Astrocyte of the spinal cord (primary cell): Measurements from ENCODE around the gene ARHGAP15.

Source experiments
- DNase-seq: peaks from one replicate; pipeline ENCODE4 v3.0.0; 2011; ENCODE audit warnings: low read depth, low spot score
- H3K4me3 ChIP-seq: 2 replicates; pipeline ENCODE4 v1.5.1; 2011; ENCODE audit warnings: low read depth, mild to moderate bottlenecking, low read length, moderate library complexity
- in situ Hi-C: cut with HindIII; loops from 2 replicates; pipeline ENCODE4 v1.10.0; 2017; ENCODE audit warnings: low sequenced_read_pairs
- TF ChIP-seq, protein P1 (sequence below): IDR thresholded peaks from 2 replicates; pipeline ENCODE4 v1.5.1; 2012; ENCODE audit warnings: low read depth, mild to moderate bottlenecking, low read length, inconsistent platforms

Gene ARHGAP15

DNA sequence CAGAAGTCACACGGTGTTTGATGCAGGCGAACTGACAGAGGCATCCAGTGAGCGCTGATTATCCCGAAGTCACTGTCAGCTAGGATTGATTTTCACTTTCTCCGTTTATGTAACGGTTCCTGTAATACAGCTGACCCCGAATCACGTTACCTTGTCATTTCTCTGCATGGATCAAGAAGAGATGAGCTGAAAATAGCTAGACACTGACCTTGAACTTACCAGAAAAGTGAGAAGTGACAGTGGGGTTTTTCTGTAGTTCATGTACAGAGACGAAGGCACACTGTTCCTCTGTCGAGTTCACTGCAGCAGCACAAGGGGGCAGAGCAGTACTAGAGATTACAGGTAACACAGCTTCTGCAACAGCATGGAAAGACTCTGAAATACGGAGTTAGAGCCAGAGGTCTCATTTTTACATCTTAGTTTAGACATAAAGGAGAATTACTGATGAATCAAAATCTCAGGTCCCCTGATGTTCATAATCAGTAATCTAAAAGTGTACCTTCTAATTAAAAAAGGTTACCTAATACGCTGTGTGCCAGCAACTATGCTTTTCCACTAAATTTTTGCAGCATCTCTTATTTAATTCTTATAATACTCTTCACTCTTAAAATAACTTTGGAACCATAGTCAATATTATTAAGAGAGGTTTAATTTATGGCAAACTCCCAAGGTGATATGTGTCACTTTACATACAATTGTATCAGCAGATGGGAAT, 33.1 kb downstream of the ARHGAP15 start:
- H3K4me3 ChIP-seq, result no peak overlapping the region
- TF ChIP-seq, protein P1, sequence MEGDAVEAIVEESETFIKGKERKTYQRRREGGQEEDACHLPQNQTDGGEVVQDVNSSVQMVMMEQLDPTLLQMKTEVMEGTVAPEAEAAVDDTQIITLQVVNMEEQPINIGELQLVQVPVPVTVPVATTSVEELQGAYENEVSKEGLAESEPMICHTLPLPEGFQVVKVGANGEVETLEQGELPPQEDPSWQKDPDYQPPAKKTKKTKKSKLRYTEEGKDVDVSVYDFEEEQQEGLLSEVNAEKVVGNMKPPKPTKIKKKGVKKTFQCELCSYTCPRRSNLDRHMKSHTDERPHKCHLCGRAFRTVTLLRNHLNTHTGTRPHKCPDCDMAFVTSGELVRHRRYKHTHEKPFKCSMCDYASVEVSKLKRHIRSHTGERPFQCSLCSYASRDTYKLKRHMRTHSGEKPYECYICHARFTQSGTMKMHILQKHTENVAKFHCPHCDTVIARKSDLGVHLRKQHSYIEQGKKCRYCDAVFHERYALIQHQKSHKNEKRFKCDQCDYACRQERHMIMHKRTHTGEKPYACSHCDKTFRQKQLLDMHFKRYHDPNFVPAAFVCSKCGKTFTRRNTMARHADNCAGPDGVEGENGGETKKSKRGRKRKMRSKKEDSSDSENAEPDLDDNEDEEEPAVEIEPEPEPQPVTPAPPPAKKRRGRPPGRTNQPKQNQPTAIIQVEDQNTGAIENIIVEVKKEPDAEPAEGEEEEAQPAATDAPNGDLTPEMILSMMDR, result peak; percentile 77
- in situ Hi-C loops, result no loop called here
- peak; percentile 45 for DNase-seq

DNA sequence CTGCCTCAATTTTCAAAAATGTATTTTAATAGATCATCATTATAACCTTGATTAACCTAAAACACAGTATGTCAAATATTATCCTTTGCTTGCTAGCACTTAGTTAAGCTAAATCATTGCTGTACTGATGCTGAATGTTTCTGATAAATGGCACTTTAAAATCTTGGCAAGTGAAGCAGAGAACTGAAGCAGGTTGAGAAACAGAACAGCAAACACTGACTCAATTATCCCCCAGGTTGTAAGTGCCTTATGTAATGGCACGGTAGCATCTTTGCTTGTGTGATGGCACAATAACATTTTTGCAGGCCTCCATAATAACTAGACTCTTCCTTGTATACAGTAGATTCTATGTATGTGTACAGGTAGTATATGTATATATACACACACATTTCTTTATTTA, 33.8 kb downstream of the ARHGAP15 start:
- in situ Hi-C loops, result no loop called here
- DNase-seq, result no peak
- no peak overlapping the region for H3K4me3 ChIP-seq
- TF ChIP-seq, protein P1, result no peak

DNA sequence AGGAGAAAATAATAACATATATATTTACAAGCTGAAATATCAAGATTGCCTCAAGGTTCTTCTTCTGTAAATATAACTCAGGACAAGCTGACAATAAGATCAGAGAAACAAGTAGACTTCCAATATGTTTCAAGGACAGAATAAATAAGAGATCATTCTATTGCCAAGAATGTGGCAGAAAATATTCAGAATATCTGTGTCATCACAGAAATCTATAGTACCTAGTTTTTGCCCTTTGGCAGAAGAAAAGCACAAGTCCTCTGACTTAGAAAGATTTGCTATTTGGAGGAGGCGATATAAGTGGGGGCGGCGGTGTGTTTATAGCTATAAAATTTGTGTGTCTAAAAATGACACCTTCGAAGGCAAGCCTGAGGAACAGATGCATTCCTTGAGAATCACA, 34.3 kb downstream of the ARHGAP15 start:
- TF ChIP-seq, protein P1, result no peak
- H3K4me3 ChIP-seq, result no peak overlapping the region
- in situ Hi-C loops, result no loop called here
- DNase-seq, result no peak

DNA sequence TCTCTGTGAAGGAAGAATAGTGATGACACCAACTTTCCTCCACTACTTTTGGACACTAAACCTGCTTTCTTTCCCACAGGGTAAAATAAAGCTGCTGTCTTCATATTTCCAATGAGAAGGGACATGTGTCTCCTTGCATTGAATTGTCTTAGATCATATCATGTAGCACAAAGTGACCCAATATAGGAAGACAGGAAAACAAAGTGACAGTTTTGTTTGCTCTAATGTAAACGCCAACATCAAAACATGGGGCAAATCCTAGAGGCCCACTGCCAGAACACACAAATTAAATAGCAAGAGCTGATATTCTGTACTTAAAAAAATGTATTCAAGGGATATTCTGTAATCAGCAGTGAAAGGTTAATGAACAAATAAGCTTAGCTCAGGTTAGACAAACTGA, 36.1 kb downstream of the ARHGAP15 start:
- H3K4me3 ChIP-seq, result no peak overlapping the region
- in situ Hi-C loops, result no loop called here
- TF ChIP-seq, protein P1, result no peak
- no peak for DNase-seq

DNA sequence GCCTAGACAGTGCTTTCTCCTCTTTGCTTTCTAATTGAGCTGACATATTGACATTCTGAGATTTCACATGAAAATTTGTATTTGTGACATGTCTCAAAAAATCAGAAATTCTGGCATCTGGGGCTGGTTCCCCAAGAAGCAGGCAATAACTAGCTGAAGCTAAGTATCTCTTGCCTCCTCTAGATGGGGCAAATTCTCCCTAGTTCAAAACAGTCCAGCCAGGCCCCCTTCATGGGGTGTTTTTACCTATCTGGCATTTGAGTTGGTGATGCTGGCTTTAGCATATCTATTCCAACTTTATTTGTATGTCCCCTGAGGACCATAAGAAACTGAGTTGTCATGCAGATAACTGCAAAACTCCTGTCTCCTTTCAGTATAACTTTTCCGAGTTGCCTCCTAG, 39.9 kb downstream of the ARHGAP15 start:
- no peak overlapping the region for H3K4me3 ChIP-seq
- TF ChIP-seq, protein P1, result no peak
- in situ Hi-C loops, result no loop called here
- DNase-seq, result no peak

DNA sequence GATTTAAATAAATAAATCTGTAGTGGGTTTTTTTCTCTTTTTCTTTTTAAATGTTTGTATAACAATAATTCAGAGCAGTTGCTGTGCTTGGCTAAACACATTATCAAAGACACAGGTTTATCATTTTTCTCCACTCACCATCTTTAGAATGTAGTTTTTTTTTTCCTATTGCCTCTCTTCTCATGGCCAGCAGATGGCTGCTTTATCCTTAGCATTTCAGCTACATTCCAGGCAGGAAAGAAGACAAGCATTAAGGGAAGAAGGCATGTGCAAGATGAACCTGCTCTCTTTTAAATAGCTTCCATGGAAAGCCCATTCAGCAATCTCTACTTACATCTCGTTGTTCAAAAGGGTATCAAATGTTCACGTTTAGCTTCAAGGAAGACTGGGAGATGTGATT, 42.6 kb downstream of the ARHGAP15 start:
- H3K4me3 ChIP-seq, result no peak overlapping the region
- TF ChIP-seq, protein P1, result peak; percentile 35
- no peak for DNase-seq
- in situ Hi-C loops, result no loop called here

DNA sequence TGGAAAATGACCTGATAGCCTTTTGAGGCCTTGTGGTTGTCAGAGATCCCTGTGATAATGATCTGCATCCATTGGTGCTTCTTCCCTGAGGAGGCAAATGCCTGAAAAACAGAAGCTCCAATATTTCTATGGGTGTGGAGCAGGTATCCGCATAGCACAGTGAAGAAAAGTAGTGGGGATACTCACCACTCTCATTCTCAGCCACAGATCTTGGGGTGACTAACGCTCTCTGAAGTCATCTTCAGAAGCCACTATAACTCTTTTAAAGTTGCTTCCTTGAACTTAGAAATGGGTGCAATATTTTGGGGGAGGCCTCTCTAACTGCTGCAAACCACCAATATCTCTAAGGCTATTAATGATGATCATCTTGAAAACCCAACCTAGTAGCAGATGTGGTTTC, 46.2 kb downstream of the ARHGAP15 start:
- TF ChIP-seq, protein P1, result no peak
- in situ Hi-C loops, result no loop called here

More for the DNA sequence above, 46.2 kb downstream of the ARHGAP15 start:
- DNase-seq, result no peak
- H3K4me3 ChIP-seq, result no peak overlapping the region
